Osteocyte (in vitro differentiated cells): ENCODE results near the gene PADI4. TPM values are rescaled to one million over a fixed set of nuclear protein-coding genes. Genes with fewer than 3 reads are reported as not detected.
A peak's percentile ranks its signal among the peaks of the same experiment; 100 is the strongest.

Experiments used
- DNase-seq: peaks from one replicate; pipeline ENCODE4 v3.0.0; 2021; ENCODE audit warnings: mixed read lengths; ENCODE audit not compliant: unreplicated experiment; ENCODE audit errors: extremely low spot score
- H3K27ac Mint-ChIP-seq: one replicate; pipeline ENCODE4 v1.8.0; 2021; ENCODE audit warnings: mild to moderate bottlenecking, mixed read lengths; ENCODE audit not compliant: unreplicated experiment
- H3K27me3 Mint-ChIP-seq: one replicate; pipeline ENCODE4 v1.8.0; 2021; ENCODE audit warnings: mixed read lengths; ENCODE audit not compliant: unreplicated experiment
- H3K36me3 Mint-ChIP-seq: one replicate; pipeline ENCODE4 v1.8.0; 2021; ENCODE audit warnings: mixed read lengths; ENCODE audit not compliant: unreplicated experiment
- H3K4me1 Mint-ChIP-seq: one replicate; pipeline ENCODE4 v1.8.0; 2021; ENCODE audit warnings: mixed read lengths; ENCODE audit not compliant: unreplicated experiment
- H3K4me3 Mint-ChIP-seq: one replicate; pipeline ENCODE4 v1.8.0; 2021; ENCODE audit warnings: mild to moderate bottlenecking, moderate library complexity, mixed read lengths; ENCODE audit not compliant: unreplicated experiment
- H3K9me3 Mint-ChIP-seq: one replicate; pipeline ENCODE4 v1.8.0; 2021; ENCODE audit warnings: mixed read lengths; ENCODE audit not compliant: unreplicated experiment
- total RNA-seq: library from RNA; stranded (reverse); gene quantifications from 2 replicates; pipeline ENCODE4 v1.2.1, GENCODE V29; 2021
- TF ChIP-seq, protein P1 (sequence below): fragments of 200-600 bp; sonication (generic); IDR thresholded peaks from 2 replicates; pipeline ENCODE4 v1.5.0; 2021; ENCODE audit warnings: antibody characterized with exemption, mild to moderate bottlenecking, moderate library complexity

Gene PADI4
- total RNA-seq, 1 donor from 2014 or later = not detected

GRCh38 chr1:17282836-17283235 lies 25.2 kb upstream of the PADI4 start:
- Mint-ChIP-seq H3K4me1 (peaks cover 32% of the 10 kb centered on the region), H3K27me3 (no peaks in the 10 kb centered on the region), H3K4me3 (no peak overlapping the region), H3K9me3 (no peaks in the 10 kb centered on the region), H3K27ac (no peak overlapping the region), H3K36me3 (no peaks in the 10 kb centered on the region)
- no peak for DNase-seq
- TF ChIP-seq, protein P1, sequence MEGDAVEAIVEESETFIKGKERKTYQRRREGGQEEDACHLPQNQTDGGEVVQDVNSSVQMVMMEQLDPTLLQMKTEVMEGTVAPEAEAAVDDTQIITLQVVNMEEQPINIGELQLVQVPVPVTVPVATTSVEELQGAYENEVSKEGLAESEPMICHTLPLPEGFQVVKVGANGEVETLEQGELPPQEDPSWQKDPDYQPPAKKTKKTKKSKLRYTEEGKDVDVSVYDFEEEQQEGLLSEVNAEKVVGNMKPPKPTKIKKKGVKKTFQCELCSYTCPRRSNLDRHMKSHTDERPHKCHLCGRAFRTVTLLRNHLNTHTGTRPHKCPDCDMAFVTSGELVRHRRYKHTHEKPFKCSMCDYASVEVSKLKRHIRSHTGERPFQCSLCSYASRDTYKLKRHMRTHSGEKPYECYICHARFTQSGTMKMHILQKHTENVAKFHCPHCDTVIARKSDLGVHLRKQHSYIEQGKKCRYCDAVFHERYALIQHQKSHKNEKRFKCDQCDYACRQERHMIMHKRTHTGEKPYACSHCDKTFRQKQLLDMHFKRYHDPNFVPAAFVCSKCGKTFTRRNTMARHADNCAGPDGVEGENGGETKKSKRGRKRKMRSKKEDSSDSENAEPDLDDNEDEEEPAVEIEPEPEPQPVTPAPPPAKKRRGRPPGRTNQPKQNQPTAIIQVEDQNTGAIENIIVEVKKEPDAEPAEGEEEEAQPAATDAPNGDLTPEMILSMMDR = no peak

DNA sequence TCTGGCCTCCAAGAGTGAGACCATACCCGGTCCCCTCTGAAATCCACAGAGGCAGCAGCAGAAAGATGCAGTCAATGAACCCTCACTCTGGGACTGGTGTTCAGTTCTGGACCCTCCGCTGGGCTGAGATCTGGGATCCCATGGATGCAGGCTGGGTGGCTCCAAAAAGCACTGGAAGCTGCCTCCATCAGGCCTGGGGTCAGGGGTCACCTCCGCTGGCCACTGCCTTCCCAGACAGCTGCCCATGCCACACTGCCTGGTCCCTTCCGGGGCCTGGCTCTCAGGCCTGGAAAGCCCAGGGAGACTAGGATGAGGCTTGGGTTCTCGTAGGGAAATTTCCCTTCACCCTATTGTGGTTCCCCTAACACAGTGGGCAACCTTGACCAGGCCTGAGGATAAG lies 21.4 kb upstream of the PADI4 start:
- no peaks in the 10 kb centered on the region for H3K9me3 Mint-ChIP-seq
- no peak overlapping the region for H3K4me3 Mint-ChIP-seq
- no peak for DNase-seq
- TF ChIP-seq, protein P1 = no peak
- H3K36me3 Mint-ChIP-seq = no peaks in the 10 kb centered on the region
- peak overlapping the region; percentile 84 for H3K27ac Mint-ChIP-seq
- no peaks in the 10 kb centered on the region for H3K27me3 Mint-ChIP-seq
- H3K4me1 Mint-ChIP-seq = peaks cover 32% of the 10 kb centered on the region

DNA sequence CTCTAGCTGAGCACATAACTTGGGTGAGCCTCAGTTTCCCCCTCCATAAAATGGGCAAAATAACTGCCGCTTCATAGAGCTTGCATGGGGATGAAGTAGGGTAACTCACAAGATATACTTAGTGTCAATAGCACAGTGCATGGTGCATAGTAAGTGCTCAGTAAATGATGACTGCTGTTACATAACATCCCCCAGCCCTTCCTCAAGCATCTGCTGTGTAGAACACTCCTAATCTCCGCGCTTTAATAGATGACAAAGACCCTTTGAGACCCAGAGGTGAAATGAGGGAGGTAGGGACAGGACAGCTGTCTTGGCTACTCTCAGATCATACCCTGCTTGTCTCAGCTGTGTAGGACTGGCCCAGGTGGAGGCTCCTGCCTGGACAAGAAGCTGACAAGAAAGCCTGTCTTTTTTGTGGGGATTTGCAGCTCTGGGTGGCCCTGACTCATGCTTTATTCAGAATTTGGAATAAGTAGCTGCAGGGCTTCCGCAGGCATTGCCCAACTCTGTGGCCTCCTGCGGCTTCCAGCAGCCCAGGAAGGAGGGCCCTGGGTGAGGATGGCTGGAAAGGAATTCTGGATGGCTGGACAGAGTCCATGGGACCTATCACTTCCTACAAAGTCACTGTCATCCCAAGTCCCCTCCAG lies 20.7 kb upstream of the PADI4 start:
- Mint-ChIP-seq H3K27ac (peak overlapping the region; percentile 84), H3K4me1 (peaks cover 32% of the 10 kb centered on the region), H3K27me3 (no peaks in the 10 kb centered on the region), H3K36me3 (no peaks in the 10 kb centered on the region), H3K4me3 (no peak overlapping the region), H3K9me3 (no peaks in the 10 kb centered on the region)
- no peak for DNase-seq
- TF ChIP-seq, protein P1 = no peak

DNA sequence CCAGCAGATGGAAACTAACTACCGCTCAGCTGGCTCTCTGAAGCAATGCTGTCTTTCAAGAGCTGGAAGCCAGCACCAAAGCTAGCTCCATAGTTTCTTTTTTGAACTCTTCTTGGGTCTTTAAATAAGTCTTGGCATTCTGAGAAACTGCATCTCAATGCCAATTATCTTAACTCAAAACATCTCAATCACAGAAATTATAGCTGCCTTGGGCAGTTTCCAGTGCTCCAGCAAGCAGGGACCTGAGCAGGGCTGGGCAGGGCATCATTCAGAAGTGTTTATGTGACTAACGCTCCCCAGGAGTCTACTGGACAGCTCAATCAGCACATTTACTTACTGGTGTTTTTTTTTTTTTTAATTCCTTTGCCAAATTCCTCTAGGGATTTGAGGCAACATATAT lies 18.3 kb upstream of the PADI4 start:
- peak overlapping the region; percentile 50 for H3K4me3 Mint-ChIP-seq
- H3K9me3 Mint-ChIP-seq = no peaks in the 10 kb centered on the region
- peaks cover 35% of the 10 kb centered on the region for H3K4me1 Mint-ChIP-seq
- peak overlapping the region; percentile 86 for H3K27ac Mint-ChIP-seq
- H3K36me3 Mint-ChIP-seq = no peaks in the 10 kb centered on the region
- TF ChIP-seq, protein P1 = no peak
- H3K27me3 Mint-ChIP-seq = peaks cover 5% of the 10 kb centered on the region
- DNase-seq = no peak

DNA sequence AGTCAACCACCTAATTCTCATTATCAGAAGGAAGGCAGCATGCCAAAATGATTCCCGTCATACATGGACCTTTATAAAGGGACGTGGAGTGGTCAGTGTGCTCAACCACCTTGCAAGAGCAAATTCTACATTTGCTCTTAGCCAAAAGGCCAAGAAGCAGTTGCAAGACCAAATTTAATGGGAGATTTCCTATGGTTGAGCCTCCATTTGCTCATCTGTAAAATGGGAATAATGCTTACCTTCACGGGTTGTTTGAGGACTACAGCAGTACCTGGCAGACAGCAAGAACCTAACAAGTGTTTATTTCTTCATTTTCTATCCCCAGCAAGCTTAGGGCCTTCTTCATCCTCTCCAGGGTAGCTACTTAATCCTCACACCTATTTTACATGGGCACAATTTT lies 17.4 kb upstream of the PADI4 start:
- H3K4me3 Mint-ChIP-seq = no peak overlapping the region
- H3K27me3 Mint-ChIP-seq = peaks cover 5% of the 10 kb centered on the region
- H3K4me1 Mint-ChIP-seq = peaks cover 35% of the 10 kb centered on the region
- no peaks in the 10 kb centered on the region for H3K36me3 Mint-ChIP-seq
- TF ChIP-seq, protein P1 = no peak
- no peaks in the 10 kb centered on the region for H3K9me3 Mint-ChIP-seq
- no peak for DNase-seq
- H3K27ac Mint-ChIP-seq = no peak overlapping the region
